Hepatocyte (in vitro differentiated cells): Measurements from ENCODE around the gene PCCA. TPM values are rescaled to one million over a fixed set of nuclear protein-coding genes. Genes with fewer than 3 reads are reported as not detected.

Experiments used
- DNase-seq: peaks from one replicate; pipeline ENCODE4 v3.0.0-alpha.2; 2016; ENCODE audit warnings: low spot score
- H2AFZ ChIP-seq: fragments of 200-600 bp; sonication (generic); 2 replicates; pipeline ENCODE4 v1.6.0; 2016; ENCODE audit warnings: antibody characterized with exemption, mild to moderate bottlenecking
- H3K27ac ChIP-seq: fragments of 200-600 bp; sonication (generic); 2 replicates; pipeline ENCODE4 v1.5.1; 2016; ENCODE audit warnings: mild to moderate bottlenecking
- H3K27me3 ChIP-seq: fragments of 200-600 bp; sonication (generic); 2 replicates; pipeline ENCODE4 v1.6.1; 2016
- H3K36me3 ChIP-seq: fragments of 200-600 bp; sonication (generic); replicated peaks from 2 replicates; pipeline ENCODE4 v1.5.1; 2016; ENCODE audit warnings: low read depth; ENCODE audit not compliant: insufficient read depth
- H3K4me1 ChIP-seq: fragments of 200-600 bp; sonication (generic); 2 replicates; pipeline ENCODE4 v1.5.1; 2016; ENCODE audit warnings: mild to moderate bottlenecking, moderate library complexity; ENCODE audit not compliant: insufficient read depth
- H3K4me2 ChIP-seq: fragments of 200-600 bp; sonication (generic); 2 replicates; pipeline ENCODE4 v1.6.0; 2016
- H3K4me3 ChIP-seq: fragments of 200-600 bp; sonication (generic); 2 replicates; pipeline ENCODE4 v1.5.1; 2016; ENCODE audit warnings: mild to moderate bottlenecking
- H3K79me2 ChIP-seq: fragments of 200-600 bp; sonication (generic); 2 replicates; pipeline ENCODE4 v1.6.0; 2017; ENCODE audit warnings: mild to moderate bottlenecking
- H3K9me2 ChIP-seq: fragments of 200-600 bp; sonication (generic); replicated peaks from 2 replicates; pipeline ENCODE4 v1.6.0; 2017; ENCODE audit warnings: mild to moderate bottlenecking; ENCODE audit not compliant: insufficient read depth
- H3K9me3 ChIP-seq: fragments of 200-600 bp; sonication (generic); 2 replicates; pipeline ENCODE4 v1.5.1; 2016; ENCODE audit warnings: low read depth, mild to moderate bottlenecking
- H4K20me1 ChIP-seq: fragments of 200-600 bp; sonication (generic); 2 replicates; pipeline ENCODE4 v1.6.0; 2016; ENCODE audit warnings: mild to moderate bottlenecking; ENCODE audit not compliant: insufficient read depth, poor library complexity, severe bottlenecking
- EZH2 ChIP-seq: fragments of 200-600 bp; sonication (generic); IDR thresholded peaks from 2 replicates; pipeline ENCODE4 v1.6.1; 2016; ENCODE audit warnings: antibody characterized with exemption, mild to moderate bottlenecking, borderline replicate concordance
- EZH2phosphoT487 ChIP-seq: fragments of 200-600 bp; sonication (generic); IDR thresholded peaks from one replicate; pipeline ENCODE4 v1.6.1; 2018; ENCODE audit warnings: antibody characterized with exemption, mild to moderate bottlenecking, low read depth, moderate library complexity; ENCODE audit not compliant: unreplicated experiment, severe bottlenecking
- WGBS: methylation state at CpG from one replicate; pipeline ENCODE4 v1.1.6; 2016; ENCODE audit warnings: low lambda C conversion rate; ENCODE audit errors: missing lambda C conversion rate; 5-methylcytosine and 5-hydroxymethylcytosine counted together
- polyA plus RNA-seq: library from polyadenylated mRNA; unstranded; fragments of >200 nt; fragmentation: Nextera tagmentation; extraction: Ambion mirVana; gene quantifications from 2 replicates; pipeline ENCODE4 v1.2.1, GENCODE V29; 2016
- total RNA-seq: library from RNA; depleted of rRNA; stranded (reverse); fragments of >200 nt; gene quantifications from 2 replicates; pipeline ENCODE4 v1.2.3, GENCODE V29; 2014
- TF ChIP-seq, protein P1 (sequence below): fragments of 200-600 bp; sonication (generic); IDR thresholded peaks from 2 replicates; pipeline ENCODE4 v1.5.1; 2016; ENCODE audit warnings: antibody characterized with exemption, mild to moderate bottlenecking; ENCODE audit not compliant: poor library complexity

Gene PCCA
- total and polyA plus RNA-seq, 2 experiments from 2014 or later = 23.6 to 28.2 TPM

DNA sequence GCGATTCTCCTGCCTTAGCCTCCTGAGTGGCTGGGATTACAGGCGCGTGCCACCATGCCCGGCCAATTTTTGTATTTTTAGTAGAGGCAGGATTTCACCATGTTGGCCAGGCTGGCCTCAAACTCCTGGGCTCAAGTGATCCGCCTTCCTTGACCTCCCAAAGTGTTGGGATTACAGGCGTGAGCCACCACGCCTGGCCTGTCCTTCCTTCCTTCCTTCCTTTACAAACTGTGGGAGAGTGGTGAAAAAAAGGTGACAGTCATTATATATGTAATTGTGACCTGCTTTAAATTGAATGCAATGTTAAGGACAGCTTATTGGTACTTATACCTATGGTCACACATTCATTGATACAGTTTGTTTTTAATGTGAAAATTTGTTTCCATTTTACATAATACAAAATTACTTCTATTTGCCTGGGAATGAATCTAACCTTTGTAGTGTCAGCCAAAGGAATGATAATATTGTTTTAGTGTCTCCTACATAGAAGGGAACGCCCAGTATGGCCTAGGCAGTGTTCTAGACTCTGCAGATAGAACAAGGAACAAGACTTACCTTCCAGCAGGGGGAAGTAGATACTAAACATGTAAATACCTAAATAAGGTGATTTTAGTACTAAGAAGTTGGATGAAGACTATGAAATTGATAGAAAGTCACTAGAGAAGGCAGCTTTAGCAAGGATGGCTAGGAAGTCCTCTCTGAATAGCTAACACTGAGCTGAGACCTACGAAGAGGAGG lies 353.4 kb downstream of the PCCA start:
- Histone ChIP-seq H3K9me3 (no peaks in the 10 kb centered on the region), H3K4me3 (no peak overlapping the region), H3K79me2 (no peaks in the 10 kb centered on the region), H3K27me3 (no peaks in the 10 kb centered on the region), H4K20me1 (no peaks in the 10 kb centered on the region), H3K36me3 (no peaks in the 10 kb centered on the region), H3K4me2 (no peak overlapping the region), H3K4me1 (peaks cover 11% of the 10 kb centered on the region), H3K27ac (no peak overlapping the region), H3K9me2 (no peaks in the 10 kb centered on the region), H2AFZ (no peak overlapping the region)
- TF ChIP-seq EZH2phosphoT487 (no peak), EZH2 (no peak)
- TF ChIP-seq, protein P1, sequence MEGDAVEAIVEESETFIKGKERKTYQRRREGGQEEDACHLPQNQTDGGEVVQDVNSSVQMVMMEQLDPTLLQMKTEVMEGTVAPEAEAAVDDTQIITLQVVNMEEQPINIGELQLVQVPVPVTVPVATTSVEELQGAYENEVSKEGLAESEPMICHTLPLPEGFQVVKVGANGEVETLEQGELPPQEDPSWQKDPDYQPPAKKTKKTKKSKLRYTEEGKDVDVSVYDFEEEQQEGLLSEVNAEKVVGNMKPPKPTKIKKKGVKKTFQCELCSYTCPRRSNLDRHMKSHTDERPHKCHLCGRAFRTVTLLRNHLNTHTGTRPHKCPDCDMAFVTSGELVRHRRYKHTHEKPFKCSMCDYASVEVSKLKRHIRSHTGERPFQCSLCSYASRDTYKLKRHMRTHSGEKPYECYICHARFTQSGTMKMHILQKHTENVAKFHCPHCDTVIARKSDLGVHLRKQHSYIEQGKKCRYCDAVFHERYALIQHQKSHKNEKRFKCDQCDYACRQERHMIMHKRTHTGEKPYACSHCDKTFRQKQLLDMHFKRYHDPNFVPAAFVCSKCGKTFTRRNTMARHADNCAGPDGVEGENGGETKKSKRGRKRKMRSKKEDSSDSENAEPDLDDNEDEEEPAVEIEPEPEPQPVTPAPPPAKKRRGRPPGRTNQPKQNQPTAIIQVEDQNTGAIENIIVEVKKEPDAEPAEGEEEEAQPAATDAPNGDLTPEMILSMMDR = no peak
- no peak for DNase-seq
- 97% methylated on average over 9 of the region's 9 CpGs for WGBS

DNA sequence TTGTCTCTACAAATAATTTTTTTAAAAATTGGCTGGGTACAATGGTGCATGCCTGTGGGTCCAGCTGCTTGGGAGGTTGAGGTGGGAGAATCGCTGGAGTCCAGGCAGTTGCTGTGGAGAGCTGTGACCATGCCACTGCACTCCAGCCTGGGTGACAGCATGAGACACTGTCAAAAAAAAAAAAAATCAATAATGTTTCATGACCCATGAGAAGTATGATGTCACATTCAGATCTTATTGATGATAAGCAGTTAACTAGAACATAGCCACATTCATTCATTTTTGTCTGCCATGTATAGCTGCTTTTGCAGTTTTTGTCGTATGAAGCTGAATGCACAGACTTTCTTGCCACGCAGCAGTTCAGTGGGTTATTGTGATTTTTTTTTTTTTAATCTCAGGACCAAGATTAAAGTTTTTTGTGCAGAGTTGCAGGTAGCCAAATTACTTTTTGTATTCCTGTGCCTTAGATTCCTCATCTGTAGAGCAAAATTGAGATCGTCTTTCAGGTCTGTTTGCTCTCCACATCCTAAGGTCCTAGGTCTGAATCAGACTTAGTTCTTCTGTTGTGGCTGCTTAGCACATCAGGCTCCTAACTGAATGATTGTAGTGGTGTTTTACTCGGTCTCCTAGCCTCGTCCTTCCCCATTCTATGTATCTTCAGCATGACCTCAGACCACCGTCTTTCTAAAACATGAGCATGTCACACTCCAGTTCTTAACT lies 354.5 kb downstream of the PCCA start:
- 90% methylated on average over 7 of the region's 7 CpGs for WGBS
- Histone ChIP-seq H3K27me3 (no peaks in the 10 kb centered on the region), H3K4me3 (no peak overlapping the region), H3K9me2 (no peaks in the 10 kb centered on the region), H3K4me2 (no peak overlapping the region), H2AFZ (no peak overlapping the region), H3K27ac (no peak overlapping the region), H3K36me3 (no peaks in the 10 kb centered on the region), H3K4me1 (peaks cover 11% of the 10 kb centered on the region), H4K20me1 (no peaks in the 10 kb centered on the region), H3K79me2 (no peaks in the 10 kb centered on the region), H3K9me3 (no peaks in the 10 kb centered on the region)
- TF ChIP-seq EZH2 (no peak), EZH2phosphoT487 (no peak)
- TF ChIP-seq, protein P1 = no peak
- DNase-seq = no peak

DNA sequence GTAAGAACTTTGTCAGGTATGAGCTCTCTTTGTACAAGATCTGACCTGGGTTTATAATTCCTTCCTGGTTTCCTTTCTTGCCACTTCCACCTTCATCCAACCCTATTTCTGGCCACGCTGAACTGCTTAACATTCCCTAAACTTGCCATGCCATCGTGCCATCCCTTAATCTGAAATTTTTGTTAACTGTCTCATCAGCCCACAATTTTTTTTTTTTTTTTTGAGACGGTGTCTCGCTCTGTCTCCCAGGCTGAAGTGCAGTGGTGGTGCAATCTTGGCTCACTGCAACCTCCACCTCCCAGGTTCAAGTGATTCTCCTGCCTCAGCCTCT lies 355.1 kb downstream of the PCCA start:
- no peaks in the 10 kb centered on the region for H3K79me2 ChIP-seq
- no peaks in the 10 kb centered on the region for H3K9me2 ChIP-seq
- H3K27ac ChIP-seq = no peak overlapping the region
- H3K36me3 ChIP-seq = no peaks in the 10 kb centered on the region
- H3K9me3 ChIP-seq = no peaks in the 10 kb centered on the region
- H3K4me3 ChIP-seq = no peak overlapping the region
- WGBS = 92% methylated on average over 4 of the region's 4 CpGs
- H3K4me2 ChIP-seq = no peak overlapping the region
- no peaks in the 10 kb centered on the region for H3K27me3 ChIP-seq
- no peak overlapping the region for H2AFZ ChIP-seq
- H4K20me1 ChIP-seq = no peaks in the 10 kb centered on the region
- peaks cover 11% of the 10 kb centered on the region for H3K4me1 ChIP-seq
- no peak for DNase-seq
- TF ChIP-seq EZH2phosphoT487 (no peak), EZH2 (no peak)
- TF ChIP-seq, protein P1 = no peak
